ENCODE measurements around the gene KIF17.
A peak's percentile ranks its signal among the peaks of the same experiment; 100 is the strongest.

- TF ChIP-seq CTCF (IDR thresholded peaks at IDR 0.05; ENCODE audit: poor library complexity, severe bottlenecking), result no peak
- no peak for TF ChIP-seq EP300 (conservative IDR thresholded peaks at IDR 0.05; ENCODE audit: poor library complexity, severe bottlenecking)
- TF ChIP-seq MXI1 (conservative IDR thresholded peaks at IDR 0.05; ENCODE audit: poor library complexity, severe bottlenecking), result peak; percentile 4
- no peak for TF ChIP-seq SMC3 (conservative IDR thresholded peaks at IDR 0.05; ENCODE audit: poor library complexity)
Observed at GRCh38 chr1:20710469-20711284, 7.1 kb downstream of the KIF17 start.

Measured in neural cell (in vitro differentiated cells).